BJ (cell line): ENCODE data around the gene DAP. TPM values are rescaled to one million over a fixed set of nuclear protein-coding genes. Genes with fewer than 3 reads are reported as not detected.

Experiments
- CTCF ChIA-PET: fragments of 350-600 bp; formaldehyde crosslinking; extraction: SDS; loops from one replicate; lab custom pipeline; 2021; ENCODE audit warnings: antibody characterized with exemption, inconsistent platforms; lab: Yijun Ruan, JAX
- POLR2A ChIA-PET: fragments of 300-600 bp; sonication (Branson Sonifier 250); formaldehyde crosslinking; extraction: SDS; loops from one replicate; lab custom pipeline; 2021; ENCODE audit warnings: antibody characterized with exemption; lab: Charles Lee
- DNase-seq: peaks from one replicate; pipeline ENCODE4 v3.0.0-alpha.2; 2011; ENCODE audit warnings: low read depth
- H3K27me3 ChIP-seq: 2 replicates; pipeline ENCODE4 v1.6.0; 2011; ENCODE audit warnings: low read length; ENCODE audit not compliant: control insufficient read depth, insufficient read depth
- H3K36me3 ChIP-seq: 2 replicates; pipeline ENCODE4 v1.5.1; 2011; ENCODE audit warnings: low read length; ENCODE audit not compliant: control insufficient read depth, insufficient read depth
- H3K4me3 ChIP-seq: 2 replicates; pipeline ENCODE4 v1.5.1; 2011; ENCODE audit warnings: low read depth, mild to moderate bottlenecking, control low read depth, low read length
- polyA plus RNA-seq: library from polyadenylated mRNA; depleted of rRNA; stranded (reverse); fragments of >200 nt; gene quantifications from 2 replicates; pipeline ENCODE4 v1.2.3, GENCODE V29; 2011
- TF ChIP-seq, protein P1 (sequence below): IDR thresholded peaks from 2 replicates; pipeline ENCODE4 v1.5.1; 2011; ENCODE audit warnings: low read depth, mild to moderate bottlenecking, control low read depth, inconsistent platforms, low read length, moderate library complexity; ENCODE audit not compliant: insufficient read depth

DAP gene
- polyA plus RNA-seq, 1 experiment: 95.6 TPM

GRCh38 chr5:10682801-10683525 is 78.1 kb downstream of the DAP start:
- POLR2A ChIA-PET: no interaction called here
- H3K27me3 ChIP-seq: no peaks in the 10 kb centered on the region
- DNase-seq: no peak
- TF ChIP-seq, protein P1, sequence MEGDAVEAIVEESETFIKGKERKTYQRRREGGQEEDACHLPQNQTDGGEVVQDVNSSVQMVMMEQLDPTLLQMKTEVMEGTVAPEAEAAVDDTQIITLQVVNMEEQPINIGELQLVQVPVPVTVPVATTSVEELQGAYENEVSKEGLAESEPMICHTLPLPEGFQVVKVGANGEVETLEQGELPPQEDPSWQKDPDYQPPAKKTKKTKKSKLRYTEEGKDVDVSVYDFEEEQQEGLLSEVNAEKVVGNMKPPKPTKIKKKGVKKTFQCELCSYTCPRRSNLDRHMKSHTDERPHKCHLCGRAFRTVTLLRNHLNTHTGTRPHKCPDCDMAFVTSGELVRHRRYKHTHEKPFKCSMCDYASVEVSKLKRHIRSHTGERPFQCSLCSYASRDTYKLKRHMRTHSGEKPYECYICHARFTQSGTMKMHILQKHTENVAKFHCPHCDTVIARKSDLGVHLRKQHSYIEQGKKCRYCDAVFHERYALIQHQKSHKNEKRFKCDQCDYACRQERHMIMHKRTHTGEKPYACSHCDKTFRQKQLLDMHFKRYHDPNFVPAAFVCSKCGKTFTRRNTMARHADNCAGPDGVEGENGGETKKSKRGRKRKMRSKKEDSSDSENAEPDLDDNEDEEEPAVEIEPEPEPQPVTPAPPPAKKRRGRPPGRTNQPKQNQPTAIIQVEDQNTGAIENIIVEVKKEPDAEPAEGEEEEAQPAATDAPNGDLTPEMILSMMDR: no peak
- no peak overlapping the region for H3K4me3 ChIP-seq
- CTCF ChIA-PET: no interaction called here
- peaks cover 41% of the 10 kb centered on the region for H3K36me3 ChIP-seq

GRCh38 chr5:10681731-10682679 is 79.0 kb downstream of the DAP start:
- Histone ChIP-seq H3K4me3 (no peak overlapping the region), H3K36me3 (peaks cover 44% of the 10 kb centered on the region), H3K27me3 (no peaks in the 10 kb centered on the region)
- CTCF ChIA-PET: interaction anchor here (0.7 kb wide), 1 partner anchor 349 kb away, joined by 3 read pairs; no protein-coding TSS in a partner anchor
- POLR2A ChIA-PET: no interaction called here
- TF ChIP-seq, protein P1: no peak
- DNase-seq: no peak

GRCh38 chr5:10680876-10681481 is 80.1 kb downstream of the DAP start:
- Histone ChIP-seq H3K4me3 (no peak overlapping the region), H3K36me3 (peaks cover 42% of the 10 kb centered on the region), H3K27me3 (no peaks in the 10 kb centered on the region)
- no peak for DNase-seq
- POLR2A ChIA-PET: no interaction called here
- CTCF ChIA-PET: interaction anchor here (1.0 to 2.4 kb wide), 2 partner anchors 8 to 9 kb away, joined by 3 to 6 read pairs; no protein-coding TSS in a partner anchor
- TF ChIP-seq, protein P1: no peak

GRCh38 chr5:10679336-10679988 is 81.6 kb downstream of the DAP start:
- Histone ChIP-seq H3K36me3 (peaks cover 41% of the 10 kb centered on the region), H3K27me3 (no peaks in the 10 kb centered on the region), H3K4me3 (no peak overlapping the region)
- POLR2A ChIA-PET: no interaction called here
- no peak for DNase-seq
- TF ChIP-seq, protein P1: no peak
- CTCF ChIA-PET: interaction anchor here (0.7 to 2.4 kb wide), 6 partner anchors 10 to 52 kb away, joined by 3 to 6 read pairs (median 3); no protein-coding TSS in a partner anchor
